ENCODE data around the gene KLF7.

KLF7 gene

GRCh38 chr2:207150284-207150683 is 15.5 kb downstream of the KLF7 start:
- DNase-seq: no peak

GRCh38 chr2:207149249-207150213 is 16.2 kb downstream of the KLF7 start:
- DNase-seq: no peak

GRCh38 chr2:207148020-207148419 is 17.7 kb downstream of the KLF7 start:
- no peak for DNase-seq

- no peak for DNase-seq
Measured at GRCh38 chr2:207144173-207144785, 21.5 kb downstream of the KLF7 start.

GRCh38 chr2:207143215-207144172 is 22.3 kb downstream of the KLF7 start:
- peak in 36 of 58 donors; percentile 9 to 75 (median 41) for DNase-seq

GRCh38 chr2:207142461-207142860 is 23.3 kb downstream of the KLF7 start:
- peak in 2 of 58 donors; percentile 9 to 33 for DNase-seq

GRCh38 chr2:207141386-207141785 is 24.4 kb downstream of the KLF7 start:
- DNase-seq: no peak

- no peak for DNase-seq
Measured at GRCh38 chr2:207140265-207140664, 25.5 kb downstream of the KLF7 start.

- DNase-seq: no peak
Measured at GRCh38 chr2:207139552-207139951, 26.2 kb downstream of the KLF7 start.

- DNase-seq: no peak
Measured at GRCh38 chr2:207138627-207139297, 27.0 kb downstream of the KLF7 start.

- DNase-seq: no peak
Measured at GRCh38 chr2:207137596-207138337, 28.0 kb downstream of the KLF7 start.

GRCh38 chr2:207136874-207137273 is 28.9 kb downstream of the KLF7 start:
- DNase-seq: no peak

GRCh38 chr2:207135801-207136457 is 29.8 kb downstream of the KLF7 start:
- no peak for DNase-seq

- no peak for DNase-seq
Measured at GRCh38 chr2:207135340-207135739, 30.4 kb downstream of the KLF7 start.

- DNase-seq: peak in 3 of 58 donors; percentile 12 to 43 (median 35)
Measured at GRCh38 chr2:207133820-207134519, 31.8 kb downstream of the KLF7 start.

GRCh38 chr2:207133458-207133819 is 32.3 kb downstream of the KLF7 start:
- no peak for DNase-seq

- no peak for DNase-seq
Measured at GRCh38 chr2:207132019-207132418, 33.7 kb downstream of the KLF7 start.

- no peak for DNase-seq
Measured at GRCh38 chr2:207131594-207131993, 34.2 kb downstream of the KLF7 start.

GRCh38 chr2:207130958-207131521 is 34.7 kb downstream of the KLF7 start:
- no peak for DNase-seq
